Frontal cortex (tissue), 4 donors: ENCODE data around the gene CFAP99. TPM values are rescaled to one million over a fixed set of nuclear protein-coding genes. Genes with fewer than 3 reads are reported as not detected.

Experiments used
- DNase-seq, 2 donors: peaks; one replicate each; pipeline ENCODE4 v3.0.0; 2012; ENCODE audit warnings: low spot score in 2 of 2
- FAIRE-seq: peaks from 2 replicates; lab custom pipeline; 2012; peaks lifted over from hg19 to GRCh38; lab: Jason Lieb, UNC
- total RNA-seq: library from RNA; depleted of rRNA; stranded (reverse); fragments of >200 nt; gene quantifications from one replicate; pipeline ENCODE4 v1.2.3, GENCODE V29; 2014
- donor health status: control.
- donor health status: control.
- donor health status: control.

Gene CFAP99
- total RNA-seq, 1 donor from 2014 or later, result not detected

DNA sequence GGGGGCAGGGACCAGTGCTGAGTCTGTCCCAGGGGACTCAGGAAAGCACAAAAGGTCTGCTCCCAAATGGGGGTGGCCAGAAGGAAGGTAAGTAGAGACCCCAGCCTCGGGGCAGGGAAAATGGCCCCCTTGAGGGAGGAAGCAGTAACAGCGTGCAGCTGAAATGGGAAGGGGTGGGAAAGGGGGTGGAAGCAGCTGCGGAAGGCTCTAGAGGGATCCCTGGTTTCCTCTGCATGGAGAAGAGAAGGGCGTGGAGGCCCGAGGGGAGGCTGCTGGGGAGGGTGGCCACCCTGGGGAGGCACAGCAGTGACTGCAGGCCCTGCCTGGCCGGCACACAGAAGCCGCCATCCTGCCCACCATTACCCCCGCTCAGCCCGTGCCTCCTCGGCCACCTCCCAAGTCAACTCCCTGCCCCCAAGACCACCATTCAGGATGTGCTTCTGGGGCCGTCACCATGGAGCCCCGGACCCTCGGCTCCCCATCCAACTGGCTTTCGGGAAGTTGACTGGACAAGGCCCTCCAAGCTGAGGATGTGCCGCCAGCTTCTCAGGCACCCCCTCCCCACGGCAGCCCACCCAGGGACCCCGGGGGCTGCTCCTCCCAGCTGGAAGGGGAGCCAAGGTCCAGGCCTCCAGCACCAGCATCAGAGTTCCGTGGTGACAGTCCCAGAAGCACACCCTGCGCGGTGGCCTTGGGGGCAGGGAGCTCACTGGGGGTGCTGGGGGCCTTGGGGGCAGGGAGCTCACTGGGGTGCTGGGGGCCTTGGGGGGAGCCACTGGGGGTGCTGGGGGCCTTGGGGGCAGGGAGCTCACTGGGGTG, 23.6 kb downstream of the CFAP99 start:
- DNase-seq, result no peak
- no peak for FAIRE-seq

- FAIRE-seq, result no peak
- no peak for DNase-seq
Measured at GRCh38 chr4:2443061-2443730, 24.4 kb downstream of the CFAP99 start.

DNA sequence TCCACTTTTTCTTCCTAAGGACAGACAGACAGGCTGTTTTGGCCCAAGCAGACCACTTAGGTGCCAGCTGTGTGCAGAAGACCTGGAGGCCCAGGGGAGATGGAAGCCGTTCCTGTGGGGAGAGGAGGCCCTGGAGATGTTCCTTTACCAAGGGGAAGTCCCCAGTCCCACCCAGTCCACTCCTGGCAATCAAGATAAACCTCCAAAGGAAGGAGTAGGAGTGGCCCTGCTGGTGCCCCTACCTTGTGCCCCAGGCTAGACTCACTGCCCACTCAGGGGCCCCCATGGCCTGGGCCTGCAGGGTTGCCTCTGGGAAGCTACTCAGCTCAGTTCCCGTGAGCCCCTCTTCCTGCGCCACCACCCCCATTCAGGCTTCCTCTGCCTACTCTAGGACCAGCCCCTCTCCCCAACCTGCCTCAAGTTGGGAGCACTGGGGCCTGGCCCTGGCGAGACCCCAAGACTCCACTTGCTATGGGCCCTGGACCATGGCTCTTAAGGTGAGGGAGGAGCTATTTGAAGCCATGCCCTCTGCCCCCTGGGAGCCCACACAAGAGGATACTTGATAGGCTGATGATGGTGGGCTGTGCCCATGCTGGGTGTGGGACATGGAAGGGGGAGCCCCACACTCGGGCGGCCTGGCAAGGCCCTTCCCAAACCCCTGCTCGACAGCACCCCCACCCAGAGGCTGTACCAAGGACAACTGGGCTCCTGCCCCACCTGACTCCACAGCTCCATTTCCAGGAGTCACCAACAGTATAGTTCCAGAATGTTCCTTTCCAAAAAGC, 25.4 kb downstream of the CFAP99 start:
- no peak for FAIRE-seq
- no peak for DNase-seq

DNA sequence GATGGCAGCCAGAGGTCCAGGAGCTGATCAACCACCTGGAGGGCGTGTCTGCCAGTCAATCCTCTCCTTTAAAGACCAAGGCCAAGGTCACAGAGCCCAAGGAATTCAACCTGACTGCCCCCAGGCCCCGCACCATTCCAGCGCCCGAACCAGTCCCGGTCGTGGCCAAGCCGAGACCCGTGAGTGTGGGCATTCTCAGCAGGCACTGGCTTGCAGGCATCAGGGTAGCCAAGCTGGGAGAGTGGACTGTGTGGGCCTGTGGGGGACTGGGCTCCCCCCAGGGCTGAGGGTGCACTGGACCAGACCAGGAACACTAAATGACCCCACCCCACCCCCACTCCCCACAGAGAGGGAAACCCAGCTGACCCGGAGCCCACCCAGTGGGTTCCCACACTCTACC, 26.4 kb downstream of the CFAP99 start:
- FAIRE-seq, result no peak
- DNase-seq, result no peak

GRCh38 chr4:2445571-2445970, 26.8 kb downstream of the CFAP99 start:
- FAIRE-seq (no peak), DNase-seq (no peak)

DNA sequence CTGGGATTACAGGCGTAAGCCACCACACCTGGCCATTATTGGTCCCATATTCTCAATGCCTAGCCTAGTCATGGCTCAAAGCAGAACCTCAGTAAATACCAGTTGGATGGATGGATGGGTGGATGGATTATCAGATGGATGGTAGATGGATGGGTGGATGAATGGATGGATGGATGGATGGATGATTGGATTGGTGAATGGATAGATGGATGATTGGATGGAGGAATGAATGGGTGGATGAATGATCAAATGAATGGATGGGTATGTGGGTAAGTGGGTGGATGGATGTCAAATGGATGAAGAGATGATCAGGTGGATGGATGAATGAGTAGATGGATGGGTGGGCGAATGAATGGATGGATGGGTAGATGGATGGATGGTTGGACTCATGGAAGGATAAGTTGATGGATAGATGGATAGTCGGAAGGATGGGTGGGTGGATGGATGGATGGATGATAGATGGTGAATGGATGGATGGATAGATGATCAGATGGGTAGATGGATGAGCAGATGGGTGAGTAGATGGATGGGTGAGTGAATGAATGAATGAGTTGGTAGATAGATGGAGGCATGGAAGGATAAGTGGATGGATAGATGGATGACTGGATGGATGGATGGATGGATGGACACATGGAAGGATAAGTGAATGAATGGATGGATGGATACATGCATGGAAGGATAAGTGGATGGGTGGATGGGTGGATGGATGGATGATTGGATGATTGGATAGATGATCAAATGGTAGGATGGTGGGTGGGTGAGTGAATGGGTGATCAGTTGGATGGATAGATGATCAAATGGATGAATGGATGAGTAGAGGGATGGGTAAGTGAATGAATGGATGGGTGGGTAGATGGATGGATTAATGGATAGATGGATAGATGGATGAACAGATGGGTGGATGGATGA, 28.2 kb downstream of the CFAP99 start:
- DNase-seq, result no peak
- no peak for FAIRE-seq

DNA sequence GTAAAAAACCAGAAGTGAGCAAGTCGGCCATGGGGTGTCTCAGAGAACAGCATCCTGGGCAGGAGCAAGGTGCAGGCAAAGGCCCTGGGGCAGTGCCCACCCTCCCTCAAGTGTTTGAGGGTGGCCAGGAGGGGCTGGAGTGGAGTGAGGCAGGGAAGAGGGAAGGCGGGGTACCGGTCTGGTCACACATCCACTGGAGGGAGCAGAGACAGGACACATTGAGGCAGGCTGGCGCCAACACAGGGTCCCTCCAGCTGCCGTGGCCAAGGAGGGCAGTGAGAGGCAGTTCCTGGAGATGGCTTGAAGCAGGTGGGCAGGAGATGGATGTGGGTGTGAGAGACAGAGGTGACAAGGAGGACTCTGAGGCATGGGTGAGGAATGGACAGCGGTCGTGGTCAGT, 29.8 kb downstream of the CFAP99 start:
- FAIRE-seq, result no peak
- DNase-seq, result no peak

- DNase-seq, result no peak
- no peak for FAIRE-seq
Measured at GRCh38 chr4:2449051-2449450, 30.3 kb downstream of the CFAP99 start.

DNA sequence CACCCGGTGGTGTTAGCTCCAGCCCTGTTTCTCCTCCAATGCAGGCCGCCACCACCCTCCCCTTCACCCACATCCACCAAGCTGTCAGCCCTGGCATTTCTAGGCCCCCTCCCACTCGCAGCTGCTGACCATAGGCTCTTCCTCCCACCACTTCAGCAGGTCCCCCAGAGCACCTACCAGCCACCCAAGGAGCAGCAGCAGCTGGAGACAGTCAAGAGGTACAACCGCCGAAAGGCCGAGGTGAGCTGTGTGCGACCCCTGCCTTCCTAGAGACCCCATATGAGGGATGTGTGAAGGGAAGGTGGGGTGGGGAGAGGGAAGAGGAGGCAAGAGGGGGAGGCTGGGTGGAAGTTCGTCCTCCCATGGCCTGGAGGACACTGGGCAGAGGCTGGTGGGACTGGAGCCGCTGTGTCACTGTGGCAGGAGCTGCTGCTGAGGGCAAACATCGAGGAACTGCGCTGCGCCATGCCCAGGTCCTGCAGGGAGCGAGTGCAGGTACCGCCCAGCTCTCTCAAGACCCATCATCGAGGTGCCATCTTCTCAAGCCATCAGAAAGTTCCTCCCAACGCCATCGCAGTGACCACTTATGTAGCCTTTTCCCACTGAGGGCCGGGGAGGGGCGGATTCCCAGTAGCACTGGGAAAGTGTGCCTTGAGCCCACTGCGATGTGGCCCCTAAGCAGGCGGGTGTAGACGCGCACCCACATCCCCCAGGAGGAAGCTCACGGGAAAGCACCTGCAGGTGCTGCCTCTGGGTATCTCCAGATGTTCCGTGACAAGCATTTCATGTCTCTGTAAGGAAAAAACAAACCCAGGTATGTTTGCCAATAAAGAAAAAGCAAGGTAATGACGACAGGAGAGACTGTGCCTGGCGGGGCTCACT, 31.0 kb downstream of the CFAP99 start:
- FAIRE-seq (no peak), DNase-seq (no peak)

DNA sequence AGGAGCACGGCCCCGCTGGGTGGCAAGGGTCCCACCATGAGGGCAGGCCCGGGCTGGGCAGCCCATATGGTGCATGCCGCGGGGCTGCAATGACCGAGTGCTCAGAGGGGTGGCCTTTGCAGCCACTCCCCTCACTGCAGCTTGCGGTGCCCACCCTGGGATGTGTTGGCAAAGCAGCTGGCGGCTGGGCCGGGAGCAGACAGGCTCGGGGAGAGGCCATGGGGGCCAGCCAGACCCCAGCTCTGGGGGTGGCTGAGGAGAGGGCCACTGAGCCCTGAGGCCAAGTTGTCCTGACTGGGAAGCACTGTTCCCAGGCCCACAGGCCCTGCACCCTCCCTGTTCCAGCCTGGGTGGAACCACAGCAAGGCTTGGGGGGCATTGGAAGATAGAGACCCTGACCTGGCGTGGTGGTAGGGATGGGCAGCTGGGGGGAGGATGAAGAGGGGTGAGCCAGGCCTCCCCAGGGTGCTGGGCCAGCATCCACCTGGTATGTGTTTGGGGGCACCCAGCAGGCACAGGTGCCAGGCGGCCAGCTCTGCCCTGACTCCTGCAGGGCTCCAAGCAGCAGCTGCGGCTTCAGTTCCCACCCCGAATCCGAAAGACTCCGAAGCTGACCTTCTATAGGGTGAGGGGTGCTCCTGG, 31.8 kb downstream of the CFAP99 start:
- DNase-seq (no peak), FAIRE-seq (no peak)

DNA sequence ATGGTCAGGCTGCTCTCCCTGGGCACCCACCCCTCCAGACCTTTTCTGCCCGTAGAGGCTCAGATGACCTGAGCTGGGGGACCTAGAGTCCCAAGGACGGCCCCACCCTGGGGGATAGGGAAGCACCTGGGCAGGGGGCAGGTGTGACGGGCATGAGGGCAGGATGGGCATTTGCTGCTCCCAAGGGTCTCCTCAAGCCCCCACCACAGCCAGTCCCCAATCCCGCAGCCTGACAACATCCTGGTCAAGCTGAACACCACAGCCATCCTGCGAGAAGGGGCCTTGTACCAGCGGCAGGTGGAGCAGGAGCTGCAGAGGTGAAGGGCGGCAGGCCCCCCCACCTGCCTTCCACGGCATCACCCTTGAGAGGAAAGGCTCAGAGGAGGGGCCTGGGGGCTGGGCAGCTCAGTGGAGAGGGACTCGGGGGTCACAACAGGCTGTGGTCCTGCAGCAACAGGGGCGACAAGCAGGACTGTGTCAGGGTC, 32.3 kb downstream of the CFAP99 start:
- FAIRE-seq (no peak), DNase-seq (no peak)

DNA sequence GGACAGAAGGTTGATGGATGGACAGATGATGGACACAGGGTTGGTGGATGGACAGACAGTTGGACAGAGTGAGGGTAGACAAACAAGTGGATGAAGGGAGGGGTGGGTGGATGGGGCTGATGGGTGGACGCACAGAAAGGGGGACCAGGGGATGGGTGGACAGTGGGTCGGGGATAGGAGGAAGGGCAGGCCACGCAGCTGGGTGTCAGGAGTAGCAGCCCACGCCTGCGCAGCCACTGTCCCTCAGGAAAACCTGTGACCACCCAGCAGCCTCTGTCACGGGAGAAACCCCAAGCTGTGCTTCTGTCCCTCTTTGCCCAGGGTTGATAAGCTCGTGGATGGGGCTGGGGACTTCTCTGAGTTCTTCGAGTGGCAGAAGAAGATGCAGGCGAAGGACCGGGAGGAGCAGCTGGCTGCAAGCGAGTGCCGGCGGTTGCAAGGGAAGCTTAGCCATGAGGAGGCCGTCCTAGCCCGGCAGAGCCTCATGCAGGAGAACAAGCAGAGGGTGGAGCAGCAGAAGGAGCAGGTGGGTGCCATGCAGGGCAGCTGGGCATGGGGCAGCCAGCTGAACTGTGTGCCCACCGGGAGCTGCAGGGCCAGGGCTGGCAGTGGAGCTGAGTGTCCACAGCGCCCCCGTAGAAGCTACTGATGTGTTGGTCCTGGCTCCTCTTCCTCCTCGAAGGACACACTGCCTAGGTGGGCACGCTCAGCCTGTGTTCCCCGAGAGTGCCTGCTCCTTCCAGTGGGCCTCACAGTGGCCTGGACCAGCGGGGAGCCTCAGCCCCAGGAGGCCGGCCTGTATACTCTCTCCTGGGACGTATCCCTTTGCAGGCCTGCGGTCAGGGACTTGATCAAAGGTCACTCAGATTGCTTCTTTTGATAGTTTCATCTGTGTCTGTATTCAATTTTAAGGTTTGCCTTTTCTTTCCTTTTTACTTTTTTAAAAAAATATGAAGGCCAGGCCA, 33.3 kb downstream of the CFAP99 start:
- no peak for FAIRE-seq
- no peak for DNase-seq

- FAIRE-seq, result no peak
- no peak for DNase-seq
Measured at GRCh38 chr4:2457481-2458295, 38.9 kb downstream of the CFAP99 start.

DNA sequence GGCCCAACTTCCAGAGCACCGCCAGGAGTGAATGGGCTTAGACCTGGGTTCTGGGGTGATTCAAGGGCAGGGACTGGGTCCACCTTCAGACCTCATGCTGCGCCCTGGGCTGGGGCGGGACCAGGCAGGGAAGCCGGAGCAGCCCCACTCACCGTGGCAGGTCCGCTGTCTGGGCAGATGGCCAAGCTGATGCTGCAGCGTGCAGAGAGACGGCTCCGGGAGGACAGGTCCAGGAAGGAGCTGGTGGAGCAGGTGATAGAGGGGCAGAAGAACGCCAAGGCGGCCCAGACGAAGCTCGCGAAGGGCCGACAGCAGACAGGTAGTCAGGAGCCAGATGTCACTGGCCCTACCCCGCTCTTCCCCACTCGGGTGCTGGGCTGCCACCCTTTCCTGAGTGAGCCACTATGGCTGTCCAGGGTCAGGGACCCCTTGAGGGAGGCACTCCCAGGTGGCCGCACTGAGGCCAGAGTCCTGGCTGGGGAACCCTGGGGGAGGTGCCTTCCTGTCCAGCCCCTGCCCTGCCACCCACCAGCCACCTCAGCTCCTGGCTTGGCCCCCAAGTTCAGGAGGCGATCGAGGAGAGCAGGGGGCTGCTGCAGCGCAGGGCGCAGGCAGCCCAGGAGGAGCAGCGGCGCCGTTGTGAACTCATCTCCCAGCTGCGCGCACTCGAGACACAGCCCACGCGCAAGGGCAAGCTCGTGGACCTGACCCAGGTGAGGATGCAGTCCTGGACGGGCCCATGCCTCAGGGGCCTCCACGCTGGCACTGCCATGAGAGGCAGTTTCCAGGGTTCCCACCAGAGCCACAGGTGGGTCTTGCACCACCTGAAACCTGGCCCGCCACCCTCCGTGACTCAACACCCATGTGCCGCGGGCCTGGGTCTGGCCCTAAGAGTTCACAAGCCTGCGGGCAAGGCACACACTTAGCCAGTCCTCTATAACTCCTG, 40.1 kb downstream of the CFAP99 start:
- FAIRE-seq (no peak), DNase-seq (no peak)
